Esophagus squamous epithelium (tissue), 4 donors: Measurements from ENCODE around the gene UMODL1.

ENCODE experiments used
- POLR2A ChIP-seq, 4 donors: fragments of 450-650 bp; IDR thresholded peaks; one replicate each; pipeline ENCODE4 v1.6.1; 2017; ENCODE audit warnings: antibody characterized with exemption in 4 of 4, mild to moderate bottlenecking in 4 of 4, moderate library complexity in 3 of 4
- TF ChIP-seq, protein P1 (sequence below), 6 experiments: fragments of 450-650 bp in 4 of 6; fragments of 200-600 bp in 2 of 6; sonication (generic) in 2 of 6; IDR thresholded peaks; one replicate each; pipeline ENCODE4 v1.5.1; 2016 to 2019; ENCODE audit warnings: antibody characterized with exemption in 6 of 6, mild to moderate bottlenecking in 4 of 6, moderate library complexity in 4 of 6

DNA sequence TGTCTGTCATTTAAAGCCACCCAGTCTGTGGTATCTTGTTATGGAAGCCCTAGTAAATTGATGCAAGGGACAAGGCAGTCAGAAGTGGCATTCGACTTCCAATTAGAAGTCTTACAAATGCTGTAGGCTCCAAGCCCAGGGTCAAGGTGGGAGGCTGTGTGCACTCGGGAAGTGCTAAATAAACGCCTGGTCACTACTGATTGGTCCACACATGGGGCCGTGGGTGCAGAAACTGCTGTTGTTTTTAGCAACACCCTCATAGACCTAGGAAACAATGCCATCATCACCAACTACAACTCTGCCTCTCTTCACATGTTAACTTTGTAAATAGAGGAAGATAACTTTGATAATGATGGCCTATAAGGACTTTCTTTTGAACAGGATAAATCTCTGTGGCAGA is 40.8 kb upstream of the UMODL1 start:
- TF ChIP-seq, protein P1, sequence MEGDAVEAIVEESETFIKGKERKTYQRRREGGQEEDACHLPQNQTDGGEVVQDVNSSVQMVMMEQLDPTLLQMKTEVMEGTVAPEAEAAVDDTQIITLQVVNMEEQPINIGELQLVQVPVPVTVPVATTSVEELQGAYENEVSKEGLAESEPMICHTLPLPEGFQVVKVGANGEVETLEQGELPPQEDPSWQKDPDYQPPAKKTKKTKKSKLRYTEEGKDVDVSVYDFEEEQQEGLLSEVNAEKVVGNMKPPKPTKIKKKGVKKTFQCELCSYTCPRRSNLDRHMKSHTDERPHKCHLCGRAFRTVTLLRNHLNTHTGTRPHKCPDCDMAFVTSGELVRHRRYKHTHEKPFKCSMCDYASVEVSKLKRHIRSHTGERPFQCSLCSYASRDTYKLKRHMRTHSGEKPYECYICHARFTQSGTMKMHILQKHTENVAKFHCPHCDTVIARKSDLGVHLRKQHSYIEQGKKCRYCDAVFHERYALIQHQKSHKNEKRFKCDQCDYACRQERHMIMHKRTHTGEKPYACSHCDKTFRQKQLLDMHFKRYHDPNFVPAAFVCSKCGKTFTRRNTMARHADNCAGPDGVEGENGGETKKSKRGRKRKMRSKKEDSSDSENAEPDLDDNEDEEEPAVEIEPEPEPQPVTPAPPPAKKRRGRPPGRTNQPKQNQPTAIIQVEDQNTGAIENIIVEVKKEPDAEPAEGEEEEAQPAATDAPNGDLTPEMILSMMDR (IDR thresholded peaks at IDR 0.05) = no peak
- no peak for TF ChIP-seq POLR2A (IDR thresholded peaks at IDR 0.05)
